ENCODE data around the gene TMEM215. TPM values are rescaled to one million over a fixed set of nuclear protein-coding genes. Genes with fewer than 3 reads are reported as not detected.

Gene TMEM215
- total RNA-seq, 1 experiment from 2014 or later = not detected

Small RNA genes within 50 kb of the gene (small RNA-seq; reads per million reads assigned to genes)
- gene RF00019 = not detected

Other genes with a start within 250 kb of the TMEM215 start
- 3.5 and 12.6 TPM in 2 replicates for gene SMIM27, start 231.2 kb upstream of the TMEM215 start, total RNA-seq (2014; rRNA removed; shearing (Covaris generic); ENCODE audit: low replicate concordance)
- 16.3 and 21.2 TPM in 2 replicates for gene TOPORS, start 231.0 kb upstream of the TMEM215 start, total RNA-seq (2014; rRNA removed; shearing (Covaris generic); ENCODE audit: low replicate concordance)
- 72.4 and 95.6 TPM in 2 replicates for gene NDUFB6, start 210.4 kb upstream of the TMEM215 start, total RNA-seq (2014; rRNA removed; shearing (Covaris generic); ENCODE audit: low replicate concordance)
- not detected in 2 replicates for gene TAF1L, start 147.9 kb upstream of the TMEM215 start, total RNA-seq (2014; rRNA removed; shearing (Covaris generic); ENCODE audit: low replicate concordance)
- gene APTX, start 218.1 kb downstream of the TMEM215 start, total RNA-seq (2014; rRNA removed; shearing (Covaris generic); ENCODE audit: low replicate concordance) = 41.9 and 42.6 TPM in 2 replicates
- gene DNAJA1, start 241.7 kb downstream of the TMEM215 start, total RNA-seq (2014; rRNA removed; shearing (Covaris generic); ENCODE audit: low replicate concordance) = 65.7 and 80.4 TPM in 2 replicates

All from Karpas-422 (cell line).